Measurements from ENCODE around the gene HRH1.
"Not testable (repeated sequence)": the region's sequence is repeated elsewhere in the genome, so short reads cannot be mapped to it uniquely, and the experiment has no call there.

Gene HRH1, protein sequence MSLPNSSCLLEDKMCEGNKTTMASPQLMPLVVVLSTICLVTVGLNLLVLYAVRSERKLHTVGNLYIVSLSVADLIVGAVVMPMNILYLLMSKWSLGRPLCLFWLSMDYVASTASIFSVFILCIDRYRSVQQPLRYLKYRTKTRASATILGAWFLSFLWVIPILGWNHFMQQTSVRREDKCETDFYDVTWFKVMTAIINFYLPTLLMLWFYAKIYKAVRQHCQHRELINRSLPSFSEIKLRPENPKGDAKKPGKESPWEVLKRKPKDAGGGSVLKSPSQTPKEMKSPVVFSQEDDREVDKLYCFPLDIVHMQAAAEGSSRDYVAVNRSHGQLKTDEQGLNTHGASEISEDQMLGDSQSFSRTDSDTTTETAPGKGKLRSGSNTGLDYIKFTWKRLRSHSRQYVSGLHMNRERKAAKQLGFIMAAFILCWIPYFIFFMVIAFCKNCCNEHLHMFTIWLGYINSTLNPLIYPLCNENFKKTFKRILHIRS

DNA sequence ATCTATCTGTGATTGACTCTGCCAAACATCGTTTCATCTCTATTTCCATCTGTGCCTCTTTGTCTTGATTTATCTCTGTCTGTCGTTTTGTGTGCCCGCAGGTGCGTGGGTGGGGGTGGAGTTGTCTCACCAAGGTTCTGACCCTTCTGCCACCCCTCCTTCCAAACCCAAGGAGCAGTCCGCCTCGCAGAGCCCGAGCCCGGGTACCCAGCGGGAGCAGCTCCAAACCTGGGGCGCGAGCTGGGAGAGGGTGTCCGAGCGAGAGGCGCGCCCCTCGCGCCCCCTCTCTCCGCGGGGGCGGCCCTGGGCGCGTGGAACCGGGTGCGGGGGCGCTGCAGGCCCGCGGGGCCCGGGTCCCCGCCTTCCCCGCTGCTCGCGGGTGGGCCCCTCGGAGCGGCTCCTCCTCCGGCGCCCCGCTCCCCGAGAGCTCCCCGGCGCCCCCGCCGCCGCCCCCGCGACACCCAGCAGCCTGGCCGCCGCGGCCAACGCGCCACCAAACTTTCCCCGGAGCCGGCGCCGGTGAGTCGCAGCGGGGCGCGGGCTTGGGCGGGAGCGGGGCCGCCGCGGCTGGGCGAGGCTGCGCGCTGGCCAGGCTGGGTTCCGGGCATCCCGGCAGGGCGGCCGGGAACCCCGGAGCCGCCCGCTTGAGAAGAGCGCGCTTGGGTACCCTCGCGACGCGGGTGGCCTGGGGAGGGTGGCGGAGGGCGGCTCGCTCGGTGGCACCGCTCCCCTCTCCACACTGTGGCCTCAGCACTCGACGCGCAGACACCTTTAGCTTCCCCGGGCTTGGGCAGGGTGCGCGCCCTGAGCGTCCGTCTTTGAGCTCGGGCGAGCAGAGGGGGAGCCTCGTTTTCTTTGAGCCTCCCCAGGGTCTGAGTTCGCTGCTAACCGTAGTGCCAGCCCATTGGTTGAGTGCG, at the start of gene HRH1:
Gene HRH1 (plus strand): TSS at position 458 of the 917 bp plus-strand sequence. CDS start 104,545 bp downstream, outside the sequence.
- Histone ChIP-seq H3K27me3 (ENCODE audit: control insufficient read depth, insufficient read depth, low read length) (peaks cover 49% of the 10 kb centered on the region), H3K27ac (ENCODE audit: low read depth, low read length) (no peak within 1 kb of the TSS), H3K9me3 (ENCODE audit: control insufficient read depth, insufficient read depth, low read length) (no peaks in the 10 kb centered on the region), H3K4me3 (ENCODE audit: low read depth, low read length) (peak within 1 kb of the TSS; percentile 51), H3K36me3 (ENCODE audit: control insufficient read depth, insufficient read depth, low read length) (no peaks in the 10 kb centered on the region), H3K9ac (ENCODE audit: low read depth, low read length) (no peak within 1 kb of the TSS), H3K4me1 (ENCODE audit: control insufficient read depth, insufficient read depth, low read length) (peaks cover 3% of the 10 kb centered on the region; the same call in 1 of the 2 replicates)

DNA sequence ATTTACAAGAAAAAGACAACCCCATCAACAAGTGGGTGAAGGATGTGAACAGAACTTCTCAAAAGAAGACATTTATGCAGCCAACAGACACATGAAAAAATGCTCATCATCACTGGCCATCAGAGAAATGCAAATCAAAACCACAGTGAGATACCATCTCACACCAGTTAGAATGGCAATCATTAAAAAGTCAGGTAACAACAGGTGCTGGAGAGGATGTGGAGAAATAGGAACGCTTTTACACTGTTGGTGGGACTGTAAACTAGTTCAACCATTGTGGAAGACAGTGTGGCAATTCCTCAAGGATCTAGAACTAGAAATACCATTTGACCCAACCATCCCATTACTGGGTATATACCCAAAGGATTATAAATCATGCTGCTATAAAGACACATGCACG, 41.0 kb upstream of the HRH1 start:
- H3K36me3 ChIP-seq (ENCODE audit: control insufficient read depth, insufficient read depth, low read length); H3K27me3 ChIP-seq (ENCODE audit: control insufficient read depth, insufficient read depth, low read length); H3K4me3 ChIP-seq (ENCODE audit: low read depth, low read length); H3K27ac ChIP-seq (ENCODE audit: low read depth, low read length); H3K9ac ChIP-seq (ENCODE audit: low read depth, low read length); H3K9me3 ChIP-seq (ENCODE audit: control insufficient read depth, insufficient read depth, low read length); H3K4me1 ChIP-seq (ENCODE audit: control insufficient read depth, insufficient read depth, low read length): not testable (repeated sequence)

GRCh38 chr3:11115548-11115947, 38.7 kb upstream of the HRH1 start:
- H3K36me3 ChIP-seq (ENCODE audit: control insufficient read depth, insufficient read depth, low read length): no peaks in the 10 kb centered on the region
- no peak overlapping the region for H3K27ac ChIP-seq (ENCODE audit: low read depth, low read length)
- H3K9me3 ChIP-seq (ENCODE audit: control insufficient read depth, insufficient read depth, low read length): no peaks in the 10 kb centered on the region
- H3K9ac ChIP-seq (ENCODE audit: low read depth, low read length): no peak overlapping the region
- no peaks in the 10 kb centered on the region for H3K4me1 ChIP-seq (ENCODE audit: control insufficient read depth, insufficient read depth, low read length)
- H3K4me3 ChIP-seq (ENCODE audit: low read depth, low read length): no peak overlapping the region
- H3K27me3 ChIP-seq (ENCODE audit: control insufficient read depth, insufficient read depth, low read length): no peaks in the 10 kb centered on the region

GRCh38 chr3:11116336-11117059, 37.8 kb upstream of the HRH1 start:
- Histone ChIP-seq H3K36me3 (ENCODE audit: control insufficient read depth, insufficient read depth, low read length) (no peaks in the 10 kb centered on the region), H3K27ac (ENCODE audit: low read depth, low read length) (no peak overlapping the region), H3K4me1 (ENCODE audit: control insufficient read depth, insufficient read depth, low read length) (no peaks in the 10 kb centered on the region), H3K9ac (ENCODE audit: low read depth, low read length) (no peak overlapping the region), H3K4me3 (ENCODE audit: low read depth, low read length) (no peak overlapping the region), H3K27me3 (ENCODE audit: control insufficient read depth, insufficient read depth, low read length) (no peaks in the 10 kb centered on the region), H3K9me3 (ENCODE audit: control insufficient read depth, insufficient read depth, low read length) (no peaks in the 10 kb centered on the region)

- no peaks in the 10 kb centered on the region for H3K4me1 ChIP-seq (ENCODE audit: control insufficient read depth, insufficient read depth, low read length)
- H3K36me3 ChIP-seq (ENCODE audit: control insufficient read depth, insufficient read depth, low read length): no peaks in the 10 kb centered on the region
- no peak overlapping the region for H3K9ac ChIP-seq (ENCODE audit: low read depth, low read length)
- H3K9me3 ChIP-seq (ENCODE audit: control insufficient read depth, insufficient read depth, low read length): no peaks in the 10 kb centered on the region
- H3K27me3 ChIP-seq (ENCODE audit: control insufficient read depth, insufficient read depth, low read length): no peaks in the 10 kb centered on the region
- H3K27ac ChIP-seq (ENCODE audit: low read depth, low read length): no peak overlapping the region
- H3K4me3 ChIP-seq (ENCODE audit: low read depth, low read length): no peak overlapping the region
Observed at GRCh38 chr3:11117591-11117990, 36.7 kb upstream of the HRH1 start.

GRCh38 chr3:11118181-11118682, 36.1 kb upstream of the HRH1 start:
- H3K9ac ChIP-seq (ENCODE audit: low read depth, low read length): no peak overlapping the region

GRCh38 chr3:11120091-11120805, 34.0 kb upstream of the HRH1 start:
- Histone ChIP-seq H3K9ac (ENCODE audit: low read depth, low read length) (no peak overlapping the region), H3K9me3 (ENCODE audit: control insufficient read depth, insufficient read depth, low read length) (0 out of 2 replicates have a peak, but pooled peaks cover 3% of the 10 kb centered on the region), H3K36me3 (ENCODE audit: control insufficient read depth, insufficient read depth, low read length) (no peaks in the 10 kb centered on the region), H3K27me3 (ENCODE audit: control insufficient read depth, insufficient read depth, low read length) (no peaks in the 10 kb centered on the region), H3K4me1 (ENCODE audit: control insufficient read depth, insufficient read depth, low read length) (no peaks in the 10 kb centered on the region), H3K4me3 (ENCODE audit: low read depth, low read length) (no peak overlapping the region), H3K27ac (ENCODE audit: low read depth, low read length) (no peak overlapping the region)

More at GRCh38 chr3:11118181-11118682, 36.1 kb upstream of the HRH1 start:
- H3K9me3 ChIP-seq (ENCODE audit: control insufficient read depth, insufficient read depth, low read length): 0 out of 2 replicates have a peak, but pooled peaks cover 3% of the 10 kb centered on the region
- H3K4me1 ChIP-seq (ENCODE audit: control insufficient read depth, insufficient read depth, low read length): no peaks in the 10 kb centered on the region
- no peaks in the 10 kb centered on the region for H3K36me3 ChIP-seq (ENCODE audit: control insufficient read depth, insufficient read depth, low read length)
- H3K27me3 ChIP-seq (ENCODE audit: control insufficient read depth, insufficient read depth, low read length): no peaks in the 10 kb centered on the region
- no peak overlapping the region for H3K27ac ChIP-seq (ENCODE audit: low read depth, low read length)
- H3K4me3 ChIP-seq (ENCODE audit: low read depth, low read length): no peak overlapping the region

- H3K9ac ChIP-seq (ENCODE audit: low read depth, low read length): no peak overlapping the region
- 0 out of 2 replicates have a peak, but pooled peaks cover 3% of the 10 kb centered on the region for H3K9me3 ChIP-seq (ENCODE audit: control insufficient read depth, insufficient read depth, low read length)
- no peak overlapping the region for H3K4me3 ChIP-seq (ENCODE audit: low read depth, low read length)
- no peaks in the 10 kb centered on the region for H3K4me1 ChIP-seq (ENCODE audit: control insufficient read depth, insufficient read depth, low read length)
- no peak overlapping the region for H3K27ac ChIP-seq (ENCODE audit: low read depth, low read length)
- no peaks in the 10 kb centered on the region for H3K36me3 ChIP-seq (ENCODE audit: control insufficient read depth, insufficient read depth, low read length)
- no peaks in the 10 kb centered on the region; the same call in 1 of the 2 replicates for H3K27me3 ChIP-seq (ENCODE audit: control insufficient read depth, insufficient read depth, low read length)
Observed at GRCh38 chr3:11126653-11127052, 27.6 kb upstream of the HRH1 start.

DNA sequence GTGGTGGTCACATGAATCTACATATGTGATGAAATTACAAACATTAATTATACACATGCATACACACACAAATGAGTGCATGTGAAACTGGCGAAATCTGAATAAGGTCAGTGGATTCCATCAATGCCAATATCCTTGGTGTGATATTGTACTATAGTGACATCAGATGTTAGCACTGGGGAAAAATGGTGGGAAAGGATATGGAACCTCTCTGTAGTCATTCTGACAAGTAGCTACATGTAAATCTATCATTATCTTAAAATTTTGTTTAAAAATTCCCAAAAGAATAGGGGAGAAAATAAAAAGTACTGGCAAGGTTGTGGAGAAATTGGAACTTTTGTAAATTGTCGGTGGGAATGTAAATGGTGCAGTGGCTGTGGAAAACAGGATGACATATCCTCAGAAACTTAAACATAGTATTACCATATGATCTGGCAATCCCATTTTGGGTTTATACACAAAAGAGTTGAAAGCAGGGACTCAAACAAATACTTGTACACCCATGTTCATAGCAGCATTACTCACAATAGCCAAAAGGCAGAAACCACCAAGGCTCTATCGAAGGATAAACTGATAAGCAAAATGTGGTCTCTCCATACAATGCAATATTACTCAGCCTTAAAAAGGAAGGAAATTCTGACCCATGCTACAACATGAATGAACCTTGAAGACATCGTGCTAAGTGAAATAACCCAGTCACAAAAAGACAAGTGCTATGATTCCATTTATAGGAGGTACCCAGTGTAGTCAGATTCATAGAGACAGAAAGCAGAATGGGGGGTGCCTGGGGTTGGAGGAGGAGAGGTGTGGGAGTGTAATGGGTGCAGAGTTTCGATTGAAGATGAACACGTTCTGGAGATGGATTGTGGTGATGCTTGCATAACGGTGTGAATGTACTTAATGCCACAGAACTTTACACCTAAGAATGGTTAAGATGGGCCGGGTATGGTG, 25.3 kb upstream of the HRH1 start:
- no peak overlapping the region for H3K4me3 ChIP-seq (ENCODE audit: low read depth, low read length)
- no peak overlapping the region for H3K9ac ChIP-seq (ENCODE audit: low read depth, low read length)
- no peaks in the 10 kb centered on the region for H3K36me3 ChIP-seq (ENCODE audit: control insufficient read depth, insufficient read depth, low read length)
- no peaks in the 10 kb centered on the region; the same call in 1 of the 2 replicates for H3K27me3 ChIP-seq (ENCODE audit: control insufficient read depth, insufficient read depth, low read length)
- no peaks in the 10 kb centered on the region for H3K9me3 ChIP-seq (ENCODE audit: control insufficient read depth, insufficient read depth, low read length)
- H3K4me1 ChIP-seq (ENCODE audit: control insufficient read depth, insufficient read depth, low read length): no peaks in the 10 kb centered on the region
- H3K27ac ChIP-seq (ENCODE audit: low read depth, low read length): no peak overlapping the region
